Ishikawa (cell line): ENCODE measurements around the gene KCNAB2.

Experiments
- CEBPB ChIP-seq: IDR thresholded peaks from 2 replicates; pipeline ENCODE4 v1.6.1; 2012
- EGR1 ChIP-seq: IDR thresholded peaks from 2 replicates; pipeline ENCODE4 v1.6.1; 2012
- EP300 ChIP-seq: IDR thresholded peaks from 2 replicates; pipeline ENCODE4 v1.6.1; 2012; ENCODE audit warnings: borderline replicate concordance
- MAX ChIP-seq: IDR thresholded peaks from 2 replicates; pipeline ENCODE4 v1.6.1; 2012
- NFIC ChIP-seq: IDR thresholded peaks from 2 replicates; pipeline ENCODE4 v1.6.1; 2012
- RAD21 ChIP-seq: IDR thresholded peaks from 2 replicates; pipeline ENCODE4 v1.6.1; 2012; ENCODE audit warnings: low read depth
- REST ChIP-seq: IDR thresholded peaks from 2 replicates; pipeline ENCODE4 v1.6.1; 2012; ENCODE audit warnings: low read depth, mild to moderate bottlenecking
- TAF1 ChIP-seq: IDR thresholded peaks from 2 replicates; pipeline ENCODE4 v1.6.1; 2012; ENCODE audit warnings: low read depth, mild to moderate bottlenecking
- TCF12 ChIP-seq: IDR thresholded peaks from 2 replicates; pipeline ENCODE4 v1.6.1; 2012; ENCODE audit warnings: low read depth
- USF1 ChIP-seq: IDR thresholded peaks from 2 replicates; pipeline ENCODE4 v1.6.1; 2012
- YY1 ChIP-seq: IDR thresholded peaks from 2 replicates; pipeline ENCODE4 v1.6.1; 2012; ENCODE audit warnings: low read depth
- ZBTB7A ChIP-seq: IDR thresholded peaks from 2 replicates; pipeline ENCODE4 v1.6.1; 2012; ENCODE audit warnings: low read depth

GRCh38 chr1:6033124-6033523 is 12.6 kb upstream of the KCNAB2 start:
- TF ChIP-seq REST (no peak), NFIC (no peak), YY1 (no peak), EP300 (no peak), EGR1 (no peak), CEBPB (no peak), MAX (no peak), RAD21 (no peak), TCF12 (no peak), ZBTB7A (no peak), TAF1 (no peak), USF1 (no peak)
